ENCODE measurements around the gene LATS2. TPM values are rescaled to one million over a fixed set of nuclear protein-coding genes. Genes with fewer than 3 reads are reported as not detected.

Gene LATS2
- total RNA-seq, result 15.7 and 16.6 TPM in 2 replicates

GRCh38 chr13:21061029-21061763, at the start of gene LATS2:
Gene LATS2 (minus strand): TSS chr13:21061586. CDS start chr13:21046026, 15,560 bp downstream.

Other genes with a start within 250 kb of the LATS2 start
- 19.0 and 19.2 TPM in 2 replicates for gene XPO4, start 158.8 kb downstream of the LATS2 start, total RNA-seq
- gene SAP18, start 78.5 kb upstream of the LATS2 start, total RNA-seq, result 38.7 and 41.6 TPM in 2 replicates
- 0.83 and 2.0 TPM in 2 replicates for gene SKA3, start 115.0 kb upstream of the LATS2 start, total RNA-seq
- gene MRPL57, start 115.1 kb upstream of the LATS2 start, total RNA-seq, result 11.3 and 13.1 TPM in 2 replicates